K562 (cell line): ENCODE measurements around the gene TLE3. TPM values are rescaled to one million over a fixed set of nuclear protein-coding genes. Genes with fewer than 3 reads are reported as not detected.

ENCODE experiments used
- BCOR ChIP-seq: fragments of 450-650 bp; IDR thresholded peaks from 2 replicates; pipeline ENCODE4 v1.6.1; 2016
- BRD9 ChIP-seq: fragments of 450-650 bp; IDR thresholded peaks from 2 replicates; pipeline ENCODE4 v1.6.1; 2018; ENCODE audit warnings: low read depth; ENCODE audit not compliant: partially characterized antibody
- ESRRB ChIP-seq: fragments of 250-450 bp; sonication (Bioruptor Pico); IDR thresholded peaks from 2 replicates; pipeline ENCODE4 v1.5.0; 2020; ENCODE audit warnings: mild to moderate bottlenecking, moderate library complexity, borderline replicate concordance
- FOXP4 ChIP-seq: sonication (generic); formaldehyde crosslinking; IDR thresholded peaks from 2 replicates; pipeline ENCODE4 v1.8.0; 2022; ENCODE audit warnings: mild to moderate bottlenecking, missing genetic modification reagents, borderline replicate concordance
- HIVEP1 ChIP-seq: fragments of 250-450 bp; sonication (Bioruptor Pico); IDR thresholded peaks from 2 replicates; pipeline ENCODE4 v1.4.0; 2020; ENCODE audit warnings: mild to moderate bottlenecking
- JUNB ChIP-seq: fragments of 450-650 bp; formaldehyde crosslinking; conservative IDR thresholded peaks from 2 replicates; pipeline ENCODE4 v1.4.0; 2020; ENCODE audit warnings: mild to moderate bottlenecking
- LARP7 ChIP-seq: fragments of 450-650 bp; IDR thresholded peaks from 2 replicates; pipeline ENCODE4 v1.6.1; 2016
- MITF ChIP-seq: IDR thresholded peaks from 2 replicates; pipeline ENCODE4 v1.6.1; 2014; ENCODE audit warnings: antibody characterized with exemption
- MYC ChIP-seq, 2 experiments: fragments of 250-450 bp in 1 of 2; sonication (Bioruptor Pico) in 1 of 2; IDR thresholded peaks; 2 replicates each; pipeline versions ENCODE4 v1.5.1 to v1.6.1; 2012 to 2021; ENCODE audit warnings: low read depth in 2 of 2, borderline replicate concordance in 1 of 2, improper control_type of control experiment in 1 of 2, low read length in 1 of 2, mild to moderate bottlenecking in 1 of 2, moderate library complexity in 1 of 2
- NCOR1 ChIP-seq: fragments of 450-650 bp; IDR thresholded peaks from 2 replicates; pipeline ENCODE4 v1.6.1; 2016; ENCODE audit warnings: mild to moderate bottlenecking, moderate library complexity
- NUFIP1 ChIP-seq: fragments of 450-650 bp; IDR thresholded peaks from 2 replicates; pipeline ENCODE4 v1.6.1; 2018; ENCODE audit not compliant: partially characterized antibody
- PHF21A ChIP-seq: fragments of 450-650 bp; IDR thresholded peaks from 2 replicates; pipeline ENCODE4 v1.6.1; 2017; ENCODE audit warnings: low read depth, borderline replicate concordance
- PRMT5 ChIP-seq: sonication (generic); formaldehyde crosslinking; IDR thresholded peaks from 2 replicates; pipeline ENCODE4 v1.5.0; 2020; ENCODE audit warnings: missing genetic modification reagents
- SAFB ChIP-seq: fragments of 200-400 bp; formaldehyde crosslinking; IDR thresholded peaks from 2 replicates; pipeline ENCODE4 v1.6.1; 2017; ENCODE audit warnings: low read depth, low read length, borderline replicate concordance
- SIN3A ChIP-seq, 2 experiments: fragments of 150-350 bp in 1 of 2; IDR thresholded peaks; 2 replicates each; pipeline ENCODE4 v1.6.1; 2011 to 2016; ENCODE audit warnings: borderline replicate concordance in 2 of 2, low read depth in 2 of 2, low read length in 2 of 2, mild to moderate bottlenecking in 2 of 2, moderate library complexity in 2 of 2; ENCODE audit not compliant: control insufficient read depth in 1 of 2
- SOX6 ChIP-seq: fragments of 450-650 bp; IDR thresholded peaks from 2 replicates; pipeline ENCODE4 v1.6.1; 2014; ENCODE audit warnings: mild to moderate bottlenecking
- SREBF1 ChIP-seq: fragments of 150-350 bp; IDR thresholded peaks from 2 replicates; pipeline ENCODE4 v1.6.1; 2014; ENCODE audit warnings: antibody characterized with exemption, low read depth, low read length, borderline replicate concordance
- ZKSCAN8 ChIP-seq: fragments of 200-800 bp; sonication (Bioruptor generic); IDR thresholded peaks from 2 replicates; pipeline ENCODE4 v1.6.1; 2016; ENCODE audit warnings: missing genetic modification characterization, missing compliant biosample characterization
- ZNF197 ChIP-seq: fragments of 200-800 bp; sonication (Bioruptor generic); IDR thresholded peaks from 2 replicates; pipeline ENCODE4 v1.6.1; 2016; ENCODE audit warnings: low read depth, missing genetic modification characterization, missing compliant biosample characterization
- polyA plus RNA-seq, 8 experiments: library from polyadenylated mRNA; depleted of rRNA in 4 of 8; stranded (reverse) in 5 of 8; unstranded in 3 of 8; fragments of >200 nt; fragmentation: Nextera tagmentation in 2 of 8; fragmentation: Illumina TruSeq in 1 of 8; extraction: Ambion mirVana in 2 of 8; extraction: Trizol in 1 of 8; gene quantifications; 2 replicates each; pipeline versions ENCODE4 v1.2.1 to v1.2.3, GENCODE V29; 2011 to 2014; ENCODE audit warnings: inconsistent platforms in 1 of 8, missing spikeins in 1 of 8
- total RNA-seq, 7 experiments: library from RNA; depleted of rRNA in 6 of 7; stranded (reverse); fragments of >200 nt in 6 of 7; fragmentation: Illumina TruSeq in 2 of 7; extraction: Trizol in 2 of 7; gene quantifications; 2 replicates each; pipeline versions ENCODE4 v1.2.1 to v1.2.3, GENCODE V29; 2011 to 2021; ENCODE audit warnings: low replicate concordance in 1 of 7
- TF ChIP-seq, protein P1 (sequence below): fragments of 250-450 bp; sonication (Bioruptor Pico); IDR thresholded peaks from 2 replicates; pipeline ENCODE4 v1.5.0; 2021

Gene TLE3
- total and polyA plus RNA-seq, 9 of the 15 experiments (the other 6 are each of a cell fraction or from before 2014, with no cell fraction given): 1.5 to 84.2 (median 14.1) TPM

GRCh38 chr15:70099967-70100473 is 2.3 kb upstream of the TLE3 start (continued):
- TF ChIP-seq FOXP4 (CRISPR knock-in tag) (no peak), BRD9 (peak; percentile 54), NUFIP1 (no peak), HIVEP1 (CRISPR knock-in tag) (no peak), MYC (IDR thresholded peaks at IDR 0.05; ENCODE audit: low read depth, low read length) (no peak), MYC (CRISPR knock-in tag; IDR thresholded peaks at IDR 0.05; ENCODE audit: borderline replicate concordance, low read depth) (no peak), SIN3A (IDR thresholded peaks at IDR 0.05; ENCODE audit: borderline replicate concordance in 2 of 2, control insufficient read depth in 1 of 2, low read depth in 2 of 2, low read length in 2 of 2) (no peak), SAFB (no peak), ZNF197 (CRISPR knock-in tag) (0 out of 2 replicates have a peak, but pooled peaks have one; percentile 25), MITF (no peak), PRMT5 (no peak), SREBF1 (no peak), BCOR (peak; percentile 27; the same call in 1 of the 2 replicates), JUNB (CRISPR knock-in tag) (no peak), ZKSCAN8 (CRISPR knock-in tag) (no peak), ESRRB (CRISPR knock-in tag) (no peak), NCOR1 (no peak), SOX6 (no peak), PHF21A (no peak), LARP7 (peak; percentile 95)
- TF ChIP-seq, protein P1, sequence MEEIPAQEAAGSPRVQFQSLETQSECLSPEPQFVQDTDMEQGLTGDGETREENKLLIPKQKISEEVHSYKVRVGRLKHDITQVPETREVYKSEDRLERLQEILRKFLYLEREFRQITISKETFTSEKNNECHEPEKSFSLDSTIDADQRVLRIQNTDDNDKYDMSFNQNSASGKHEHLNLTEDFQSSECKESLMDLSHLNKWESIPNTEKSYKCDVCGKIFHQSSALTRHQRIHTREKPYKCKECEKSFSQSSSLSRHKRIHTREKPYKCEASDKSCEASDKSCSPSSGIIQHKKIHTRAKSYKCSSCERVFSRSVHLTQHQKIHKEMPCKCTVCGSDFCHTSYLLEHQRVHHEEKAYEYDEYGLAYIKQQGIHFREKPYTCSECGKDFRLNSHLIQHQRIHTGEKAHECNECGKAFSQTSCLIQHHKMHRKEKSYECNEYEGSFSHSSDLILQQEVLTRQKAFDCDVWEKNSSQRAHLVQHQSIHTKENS (CRISPR knock-in tag): no peak
- TF ChIP-seq, all 486 proteins: peak for 30
